ENCODE results near the gene APOL5.

Gene APOL5

GRCh38 chr22:35769974-35770373 is 52.3 kb downstream of the APOL5 start:
- no peak for TF ChIP-seq CTCF (IDR thresholded peaks at IDR 0.05; ENCODE audit: low read depth, low read length)
- no peak for TF ChIP-seq POLR2A (IDR thresholded peaks at IDR 0.05; ENCODE audit: extremely low read depth, insufficient read length)
- TF ChIP-seq MYC (IDR thresholded peaks at IDR 0.05; ENCODE audit: low read depth, low read length): no peak
- no peak for TF ChIP-seq MAX (IDR thresholded peaks at IDR 0.05; ENCODE audit: low read depth, low read length)
- DNase-seq (ENCODE audit: low read depth): no peak
- H3K4me3 ChIP-seq (ENCODE audit: low read depth, low read length): no peak overlapping the region

GRCh38 chr22:35775339-35775738 is 57.7 kb downstream of the APOL5 start:
- TF ChIP-seq CTCF (IDR thresholded peaks at IDR 0.05; ENCODE audit: low read depth, low read length) (no peak), POLR2A (IDR thresholded peaks at IDR 0.05; ENCODE audit: extremely low read depth, insufficient read length) (no peak)
- no peak for DNase-seq (ENCODE audit: low read depth)
- no peak overlapping the region for H3K4me3 ChIP-seq (ENCODE audit: low read depth, low read length)

GRCh38 chr22:35777335-35777975 is 59.8 kb downstream of the APOL5 start:
- no peak for DNase-seq (ENCODE audit: low read depth)
- no peak for TF ChIP-seq MAX (IDR thresholded peaks at IDR 0.05; ENCODE audit: low read depth, low read length)
- H3K4me3 ChIP-seq (ENCODE audit: low read depth, low read length): no peak overlapping the region

Measured in NB4 (cell line).